Measurements from ENCODE around the gene PARN.
A peak's percentile ranks its signal among the peaks of the same experiment; 100 is the strongest.
"Not testable (repeated sequence)": the region's sequence is repeated elsewhere in the genome, so short reads cannot be mapped to it uniquely, and the experiment has no call there.

The PARN gene

DNA sequence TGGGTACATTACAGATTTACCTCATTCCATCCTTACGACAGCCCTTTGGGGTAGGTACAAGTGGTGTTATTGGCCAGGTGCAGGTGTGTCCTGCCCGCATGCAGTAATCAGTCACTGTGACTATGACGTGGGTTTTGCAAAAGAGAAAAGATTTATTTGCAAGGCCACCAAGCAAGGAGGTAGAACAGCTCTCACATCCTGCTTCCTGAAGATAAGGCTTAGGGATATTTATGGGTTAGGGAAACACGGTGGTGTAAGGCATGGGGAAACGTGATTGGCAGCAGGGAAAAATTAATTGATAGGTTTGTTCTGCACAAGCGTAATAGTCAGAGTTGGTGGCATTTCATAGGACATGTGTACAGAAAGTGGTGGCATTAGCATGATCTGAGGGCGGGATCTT is 214.8 kb downstream of the PARN start:
- TF ChIP-seq, protein P1, sequence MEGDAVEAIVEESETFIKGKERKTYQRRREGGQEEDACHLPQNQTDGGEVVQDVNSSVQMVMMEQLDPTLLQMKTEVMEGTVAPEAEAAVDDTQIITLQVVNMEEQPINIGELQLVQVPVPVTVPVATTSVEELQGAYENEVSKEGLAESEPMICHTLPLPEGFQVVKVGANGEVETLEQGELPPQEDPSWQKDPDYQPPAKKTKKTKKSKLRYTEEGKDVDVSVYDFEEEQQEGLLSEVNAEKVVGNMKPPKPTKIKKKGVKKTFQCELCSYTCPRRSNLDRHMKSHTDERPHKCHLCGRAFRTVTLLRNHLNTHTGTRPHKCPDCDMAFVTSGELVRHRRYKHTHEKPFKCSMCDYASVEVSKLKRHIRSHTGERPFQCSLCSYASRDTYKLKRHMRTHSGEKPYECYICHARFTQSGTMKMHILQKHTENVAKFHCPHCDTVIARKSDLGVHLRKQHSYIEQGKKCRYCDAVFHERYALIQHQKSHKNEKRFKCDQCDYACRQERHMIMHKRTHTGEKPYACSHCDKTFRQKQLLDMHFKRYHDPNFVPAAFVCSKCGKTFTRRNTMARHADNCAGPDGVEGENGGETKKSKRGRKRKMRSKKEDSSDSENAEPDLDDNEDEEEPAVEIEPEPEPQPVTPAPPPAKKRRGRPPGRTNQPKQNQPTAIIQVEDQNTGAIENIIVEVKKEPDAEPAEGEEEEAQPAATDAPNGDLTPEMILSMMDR (conservative IDR thresholded peaks at IDR 0.05; ENCODE audit: low read length) = no peak
- no peak for DNase-seq (ENCODE audit: low read depth)
- no peak overlapping the region for H3K4me3 ChIP-seq (ENCODE audit: low read length)

DNA sequence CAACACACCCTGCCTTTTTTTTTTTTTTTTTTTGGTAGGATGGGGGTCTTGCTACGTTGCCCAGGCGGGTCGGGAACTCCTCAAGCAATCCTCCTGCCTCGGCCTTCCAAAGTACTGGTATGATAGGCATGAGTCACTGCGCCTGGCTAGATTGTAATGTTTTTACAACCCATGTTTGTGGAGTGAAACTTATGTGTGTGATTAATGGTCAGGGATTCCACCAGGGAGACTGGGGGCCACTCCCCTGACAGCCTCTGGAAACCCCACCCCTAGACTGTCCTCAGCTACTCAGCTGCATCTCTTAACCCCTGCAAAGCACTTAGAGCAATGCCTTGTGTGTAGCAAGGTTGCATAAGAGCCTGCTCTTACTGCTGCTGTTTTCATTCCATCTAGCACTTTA is 220.5 kb downstream of the PARN start:
- peak; percentile 97 for DNase-seq (ENCODE audit: low read depth)
- H3K4me3 ChIP-seq (ENCODE audit: low read length) = no peak overlapping the region
- TF ChIP-seq, protein P1 (conservative IDR thresholded peaks at IDR 0.05; ENCODE audit: low read length) = no peak

DNA sequence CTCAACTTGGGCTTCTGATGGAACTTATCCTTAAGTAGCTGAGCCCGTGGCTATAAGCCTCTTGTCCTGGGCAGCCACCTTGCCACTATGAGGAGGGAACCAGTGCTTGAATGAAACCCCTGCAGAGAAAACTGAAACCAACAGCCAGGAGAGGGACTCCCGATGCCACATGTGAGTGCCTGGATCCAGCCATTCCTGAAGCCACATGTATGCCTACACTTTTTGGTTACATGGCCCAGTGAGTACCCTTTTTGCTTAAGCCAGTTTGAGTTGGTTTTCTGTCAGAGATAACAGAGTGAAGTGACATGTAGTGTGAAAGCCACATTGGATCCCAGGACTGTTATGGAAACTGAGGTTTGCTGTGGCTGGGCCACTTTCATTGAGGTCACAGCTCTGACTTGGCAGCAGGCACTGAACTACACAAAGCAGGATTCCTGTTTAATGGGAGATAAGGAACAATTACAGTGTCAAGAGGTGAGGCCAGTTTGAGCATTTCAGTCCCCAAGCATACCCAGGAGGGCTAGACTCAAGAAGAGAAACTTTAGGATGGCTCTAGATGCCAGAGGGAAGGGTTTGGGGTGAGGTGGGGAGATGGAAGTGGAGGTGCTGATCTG is 222.2 kb downstream of the PARN start:
- H3K4me3 ChIP-seq (ENCODE audit: low read length) = no peak overlapping the region
- TF ChIP-seq, protein P1 (conservative IDR thresholded peaks at IDR 0.05; ENCODE audit: low read length) = no peak
- DNase-seq (ENCODE audit: low read depth) = no peak

GRCh38 chr16:14405611-14406537 is 224.2 kb downstream of the PARN start:
- TF ChIP-seq, protein P1 (conservative IDR thresholded peaks at IDR 0.05; ENCODE audit: low read length) = no peak
- DNase-seq (ENCODE audit: low read depth) = no peak
- no peak overlapping the region for H3K4me3 ChIP-seq (ENCODE audit: low read length)

DNA sequence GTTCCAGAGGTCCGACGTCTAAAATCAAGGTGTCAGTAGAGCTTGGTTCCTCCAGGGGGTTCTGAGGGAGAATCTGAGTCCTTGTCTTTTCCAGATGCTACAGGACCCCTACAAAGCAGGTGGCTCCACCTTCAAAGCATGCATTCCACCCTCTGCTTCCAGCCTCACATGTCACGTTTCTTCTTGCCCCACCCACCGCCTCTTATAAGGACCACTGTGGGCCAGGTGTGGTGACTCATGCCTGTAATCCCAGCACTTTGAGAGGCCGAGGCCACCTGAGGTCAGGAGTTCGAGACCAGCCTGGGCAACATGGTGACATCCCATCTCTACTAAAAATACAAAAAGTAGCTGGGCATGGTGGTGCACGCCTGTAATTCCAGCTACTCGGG is 227.1 kb downstream of the PARN start:
- DNase-seq (ENCODE audit: low read depth); H3K4me3 ChIP-seq (ENCODE audit: low read length): not testable (repeated sequence)

DNA sequence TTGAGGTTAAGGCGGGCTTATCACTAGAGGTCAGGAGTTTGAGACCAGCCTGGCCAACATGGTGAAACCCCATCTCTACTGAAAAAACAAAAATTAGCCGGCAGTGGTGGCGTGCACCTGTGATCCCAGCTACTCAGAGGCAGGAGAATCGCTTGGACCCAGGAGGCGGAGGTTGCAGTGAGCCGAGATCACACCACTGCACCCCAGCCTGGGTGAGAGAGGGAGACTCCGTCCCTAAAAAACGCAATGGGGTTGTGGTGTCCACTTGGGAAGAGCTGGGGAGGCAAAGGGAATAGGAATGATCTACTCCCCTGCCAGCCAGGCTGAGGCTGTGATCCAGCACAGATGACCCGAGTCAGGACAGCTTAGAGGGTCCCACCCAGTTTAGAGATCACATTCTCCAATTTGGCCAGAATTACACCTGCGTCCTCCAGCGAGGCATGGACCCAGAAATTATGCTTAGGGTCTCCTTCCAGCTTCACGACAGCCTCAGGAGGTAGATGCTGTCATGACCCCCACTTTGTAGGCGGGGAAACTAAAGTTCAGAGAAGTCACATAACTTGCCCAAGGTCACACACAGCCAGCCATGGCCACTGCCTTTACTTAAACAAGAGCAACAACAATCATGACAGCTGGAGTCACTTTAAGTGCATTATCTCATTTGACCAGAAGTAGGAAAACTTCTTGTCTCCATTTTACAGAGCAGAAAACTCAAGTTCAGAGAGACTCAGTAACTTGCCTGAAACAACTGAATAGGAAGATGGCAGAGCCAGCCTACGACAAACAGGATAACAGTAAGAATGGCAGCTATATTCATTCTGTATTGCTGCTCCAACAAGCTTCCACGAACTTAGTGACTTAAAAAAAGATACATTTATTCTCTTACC is 227.7 kb downstream of the PARN start:
- not testable (repeated sequence) for H3K4me3 ChIP-seq (ENCODE audit: low read length); DNase-seq (ENCODE audit: low read depth)

DNA sequence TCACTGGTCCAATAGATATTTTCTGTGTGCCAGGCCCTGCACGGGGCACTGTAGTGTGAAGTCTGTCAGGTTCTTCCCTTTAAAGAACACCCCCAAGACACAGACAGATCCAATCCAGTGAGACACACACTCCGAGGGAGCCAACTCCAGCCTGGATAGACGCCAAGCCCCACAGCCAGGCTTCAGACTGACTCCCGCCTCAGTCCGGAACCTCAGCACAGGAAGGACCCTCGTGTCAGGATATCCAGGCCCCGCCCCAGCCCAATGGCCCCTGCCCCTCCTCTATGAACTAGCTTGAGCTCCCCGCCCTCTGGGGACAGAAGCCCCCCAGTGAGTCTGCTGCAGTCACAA is 228.4 kb downstream of the PARN start:
- H3K4me3 ChIP-seq (ENCODE audit: low read length) = not testable (repeated sequence)
- DNase-seq (ENCODE audit: low read depth) = peak; percentile 57

- not testable (repeated sequence) for DNase-seq (ENCODE audit: low read depth); H3K4me3 ChIP-seq (ENCODE audit: low read length)
These were observed 228.9 kb downstream of the PARN start for GRCh38 chr16:14400978-14401710.

All from AG10803 (cell line).